Activated naive CD4-positive, alpha-beta T cell treated with anti-CD3 and anti-CD28 coated beads, Interleukin-2, amount 10 ng/mL, durations not matched to agents 7 days and 5 days (primary cell): ENCODE results near the gene BTN3A1.
"Not testable (repeated sequence)": the region's sequence is repeated elsewhere in the genome, so short reads cannot be mapped to it uniquely, and the experiment has no call there.

Experiments
- CTCF ChIA-PET: fragments of 350-600 bp; sonication (Branson Sonifier 250); formaldehyde crosslinking; loops from one replicate; lab custom pipeline; 2021; ENCODE audit warnings: antibody characterized with exemption; lab: Charles Lee
- DNase-seq: peaks from one replicate; pipeline ENCODE4 v3.0.0-alpha.2; 2020
- H3K27ac Mint-ChIP-seq: one replicate; pipeline ENCODE4 v1.8.0; 2021; ENCODE audit warnings: mild to moderate bottlenecking, moderate library complexity, mixed read lengths
- H3K27me3 Mint-ChIP-seq: one replicate; pipeline ENCODE4 v1.8.0; 2021; ENCODE audit warnings: mild to moderate bottlenecking, mixed read lengths
- H3K36me3 Mint-ChIP-seq: one replicate; pipeline ENCODE4 v1.8.0; 2021; ENCODE audit warnings: mixed read lengths
- H3K4me1 Mint-ChIP-seq: one replicate; pipeline ENCODE4 v1.8.0; 2021; ENCODE audit warnings: mixed read lengths
- H3K4me3 Mint-ChIP-seq: one replicate; pipeline ENCODE4 v1.8.0; 2021; ENCODE audit warnings: mild to moderate bottlenecking, moderate library complexity, mixed read lengths
- H3K9me3 Mint-ChIP-seq: one replicate; pipeline ENCODE4 v1.8.0; 2021; ENCODE audit warnings: mixed read lengths

BTN3A1 gene

GRCh38 chr6:26365633-26365995, 36.5 kb upstream of the BTN3A1 start:
- H3K27me3 Mint-ChIP-seq: no peaks in the 10 kb centered on the region
- no peaks in the 10 kb centered on the region for H3K9me3 Mint-ChIP-seq
- H3K36me3 Mint-ChIP-seq: peaks cover 27% of the 10 kb centered on the region
- H3K4me1 Mint-ChIP-seq: peaks cover 64% of the 10 kb centered on the region
- no peak overlapping the region for H3K27ac Mint-ChIP-seq
- CTCF ChIA-PET: interaction anchor here (1.0 kb wide), 1 partner anchor 24 kb away, joined by 3 read pairs; no protein-coding TSS in a partner anchor
- no peak overlapping the region for H3K4me3 Mint-ChIP-seq
- DNase-seq: no peak

- CTCF ChIA-PET: interaction anchor here (0.6 to 1.0 kb wide), 3 partner anchors 9 to 146 kb away, joined by 3 read pairs; no protein-coding TSS in a partner anchor
- Mint-ChIP-seq H3K9me3 (no peaks in the 10 kb centered on the region), H3K4me1 (peaks cover 61% of the 10 kb centered on the region), H3K36me3 (peaks cover 33% of the 10 kb centered on the region), H3K27ac (peak overlapping the region; percentile 56), H3K4me3 (no peak overlapping the region), H3K27me3 (no peaks in the 10 kb centered on the region)
- peak; percentile 31 for DNase-seq
Measured at GRCh38 chr6:26366504-26366903, 35.6 kb upstream of the BTN3A1 start.

- Mint-ChIP-seq H3K27me3 (no peaks in the 10 kb centered on the region), H3K27ac (peak overlapping the region; percentile 6), H3K9me3 (no peaks in the 10 kb centered on the region), H3K4me3 (peak overlapping the region; percentile 59), H3K36me3 (peaks cover 38% of the 10 kb centered on the region), H3K4me1 (peaks cover 58% of the 10 kb centered on the region)
- DNase-seq: no peak
- CTCF ChIA-PET: interaction anchor here (0.9 kb wide), 1 partner anchor 145 kb away, joined by 3 read pairs; no protein-coding TSS in a partner anchor
Measured at GRCh38 chr6:26367114-26367513, 35.0 kb upstream of the BTN3A1 start.

- CTCF ChIA-PET, H3K4me3 Mint-ChIP-seq, H3K27ac Mint-ChIP-seq, H3K9me3 Mint-ChIP-seq, H3K27me3 Mint-ChIP-seq, DNase-seq: not testable (repeated sequence)
- Mint-ChIP-seq H3K36me3 (peaks cover 78% of the 10 kb centered on the region), H3K4me1 (peaks cover 52% of the 10 kb centered on the region)
Measured at GRCh38 chr6:26371813-26372212, 30.3 kb upstream of the BTN3A1 start.

GRCh38 chr6:26372308-26373144, 29.5 kb upstream of the BTN3A1 start:
- Mint-ChIP-seq H3K9me3 (no peaks in the 10 kb centered on the region), H3K4me3 (no peak overlapping the region), H3K27me3 (no peaks in the 10 kb centered on the region), H3K27ac (no peak overlapping the region), H3K4me1 (peaks cover 45% of the 10 kb centered on the region), H3K36me3 (peaks cover 82% of the 10 kb centered on the region)
- CTCF ChIA-PET: no interaction called here
- DNase-seq: no peak

- peak overlapping the region; percentile 72 for H3K27ac Mint-ChIP-seq
- H3K9me3 Mint-ChIP-seq: no peaks in the 10 kb centered on the region
- H3K4me1 Mint-ChIP-seq: peaks cover 23% of the 10 kb centered on the region
- DNase-seq: no peak
- CTCF ChIA-PET: interaction anchor here (1.2 kb wide), 1 partner anchor 34 kb away, joined by 3 read pairs; no protein-coding TSS in a partner anchor
- no peak overlapping the region for H3K4me3 Mint-ChIP-seq
- peaks cover 64% of the 10 kb centered on the region for H3K36me3 Mint-ChIP-seq
- no peaks in the 10 kb centered on the region for H3K27me3 Mint-ChIP-seq
Measured at GRCh38 chr6:26375270-26375669, 26.8 kb upstream of the BTN3A1 start.

GRCh38 chr6:26377719-26378118, 24.4 kb upstream of the BTN3A1 start:
- no peak overlapping the region for H3K4me3 Mint-ChIP-seq
- no peak for DNase-seq
- H3K36me3 Mint-ChIP-seq: peaks cover 46% of the 10 kb centered on the region
- no peaks in the 10 kb centered on the region for H3K27me3 Mint-ChIP-seq
- CTCF ChIA-PET: interaction anchor here (0.9 kb wide), 1 partner anchor 36 kb away, joined by 3 read pairs; no protein-coding TSS in a partner anchor
- H3K4me1 Mint-ChIP-seq: peaks cover 24% of the 10 kb centered on the region
- H3K9me3 Mint-ChIP-seq: no peaks in the 10 kb centered on the region
- H3K27ac Mint-ChIP-seq: no peak overlapping the region

- peaks cover 42% of the 10 kb centered on the region for H3K36me3 Mint-ChIP-seq
- DNase-seq, CTCF ChIA-PET: not testable (repeated sequence)
Measured at GRCh38 chr6:26378143-26378542, 23.9 kb upstream of the BTN3A1 start.

GRCh38 chr6:26379292-26379691, 22.8 kb upstream of the BTN3A1 start:
- H3K27me3 Mint-ChIP-seq: no peaks in the 10 kb centered on the region
- no peak for DNase-seq
- CTCF ChIA-PET: no interaction called here
- no peaks in the 10 kb centered on the region for H3K9me3 Mint-ChIP-seq
- H3K27ac Mint-ChIP-seq: no peak overlapping the region
- H3K4me1 Mint-ChIP-seq: peaks cover 28% of the 10 kb centered on the region
- no peak overlapping the region for H3K4me3 Mint-ChIP-seq
- H3K36me3 Mint-ChIP-seq: peaks cover 32% of the 10 kb centered on the region

More at GRCh38 chr6:26378143-26378542, 23.9 kb upstream of the BTN3A1 start:
- H3K9me3 Mint-ChIP-seq, H3K27me3 Mint-ChIP-seq, H3K27ac Mint-ChIP-seq, H3K4me3 Mint-ChIP-seq: not testable (repeated sequence)
- peaks cover 26% of the 10 kb centered on the region for H3K4me1 Mint-ChIP-seq

GRCh38 chr6:26379740-26380139, 22.3 kb upstream of the BTN3A1 start:
- no peak for DNase-seq
- H3K4me3 Mint-ChIP-seq: no peak overlapping the region
- no peak overlapping the region for H3K27ac Mint-ChIP-seq
- no peaks in the 10 kb centered on the region for H3K9me3 Mint-ChIP-seq
- H3K4me1 Mint-ChIP-seq: peaks cover 26% of the 10 kb centered on the region
- H3K27me3 Mint-ChIP-seq: no peaks in the 10 kb centered on the region
- peaks cover 28% of the 10 kb centered on the region for H3K36me3 Mint-ChIP-seq
- CTCF ChIA-PET: no interaction called here

GRCh38 chr6:26380256-26380655, 21.8 kb upstream of the BTN3A1 start:
- Mint-ChIP-seq H3K27ac (no peak overlapping the region), H3K4me1 (peaks cover 24% of the 10 kb centered on the region)

GRCh38 chr6:26382121-26382520, 20.0 kb upstream of the BTN3A1 start:
- Mint-ChIP-seq H3K4me1 (peaks cover 27% of the 10 kb centered on the region), H3K4me3 (peak overlapping the region; percentile 89), H3K27ac (no peak overlapping the region), H3K36me3 (peaks cover 11% of the 10 kb centered on the region), H3K9me3 (no peaks in the 10 kb centered on the region), H3K27me3 (no peaks in the 10 kb centered on the region)
- CTCF ChIA-PET: interaction anchor here (1.7 kb wide), 1 partner anchor 15 kb away, joined by 3 read pairs; no protein-coding TSS in a partner anchor
- no peak for DNase-seq

More at GRCh38 chr6:26380256-26380655, 21.8 kb upstream of the BTN3A1 start:
- DNase-seq: no peak
- peaks cover 26% of the 10 kb centered on the region for H3K36me3 Mint-ChIP-seq
- H3K9me3 Mint-ChIP-seq: no peaks in the 10 kb centered on the region
- H3K4me3 Mint-ChIP-seq: no peak overlapping the region
- no peaks in the 10 kb centered on the region for H3K27me3 Mint-ChIP-seq
- CTCF ChIA-PET: no interaction called here

GRCh38 chr6:26383624-26384417, 18.3 kb upstream of the BTN3A1 start:
- Mint-ChIP-seq H3K36me3 (peaks cover 5% of the 10 kb centered on the region), H3K9me3 (no peaks in the 10 kb centered on the region), H3K27me3 (no peaks in the 10 kb centered on the region), H3K27ac (peak overlapping the region; percentile 2), H3K4me3 (peak overlapping the region; percentile 89), H3K4me1 (peaks cover 34% of the 10 kb centered on the region)
- DNase-seq: peak; percentile 37
- CTCF ChIA-PET: no interaction called here

GRCh38 chr6:26385734-26386125, 16.3 kb upstream of the BTN3A1 start:
- Mint-ChIP-seq H3K36me3 (peaks cover 15% of the 10 kb centered on the region), H3K9me3 (no peaks in the 10 kb centered on the region), H3K4me3 (no peak overlapping the region), H3K27ac (no peak overlapping the region), H3K27me3 (no peaks in the 10 kb centered on the region), H3K4me1 (peaks cover 37% of the 10 kb centered on the region)
- CTCF ChIA-PET: no interaction called here
- DNase-seq: no peak
